Superior temporal gyrus (tissue), 1 donor: ENCODE measurements around the gene RANBP1.

Experiments used
- DNase-seq: peaks from one replicate; pipeline ENCODE4 v3.0.0-alpha.2; 2016; ENCODE audit errors: extremely low spot score

RANBP1 gene

GRCh38 chr22:20171288-20172140 is 55.6 kb downstream of the RANBP1 start:
- no peak for DNase-seq

GRCh38 chr22:20172141-20172613 is 56.3 kb downstream of the RANBP1 start:
- no peak for DNase-seq

- no peak for DNase-seq
Measured at GRCh38 chr22:20173246-20173645, 57.3 kb downstream of the RANBP1 start.

DNA sequence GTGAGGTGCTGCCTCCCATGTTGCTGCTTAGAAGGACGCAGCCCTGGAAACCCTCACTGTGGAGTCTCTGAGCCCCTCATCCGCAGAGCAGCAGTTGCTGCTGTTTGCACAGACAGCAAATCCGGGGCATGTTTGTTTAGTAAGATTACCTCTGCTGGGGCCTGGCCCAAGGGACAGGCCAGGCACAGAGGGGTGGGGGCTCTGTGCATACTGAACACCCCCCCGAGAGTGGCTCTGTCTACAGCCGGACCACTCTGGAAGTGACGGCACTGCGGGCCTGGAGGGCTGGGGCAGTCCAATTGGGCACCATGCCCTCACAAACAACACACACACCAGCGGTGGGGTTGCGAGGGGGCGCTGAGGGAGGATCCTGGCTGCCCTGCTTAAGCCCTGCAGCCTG is 57.9 kb downstream of the RANBP1 start:
- no peak for DNase-seq

GRCh38 chr22:20174785-20175596 is 59.1 kb downstream of the RANBP1 start:
- no peak for DNase-seq

DNA sequence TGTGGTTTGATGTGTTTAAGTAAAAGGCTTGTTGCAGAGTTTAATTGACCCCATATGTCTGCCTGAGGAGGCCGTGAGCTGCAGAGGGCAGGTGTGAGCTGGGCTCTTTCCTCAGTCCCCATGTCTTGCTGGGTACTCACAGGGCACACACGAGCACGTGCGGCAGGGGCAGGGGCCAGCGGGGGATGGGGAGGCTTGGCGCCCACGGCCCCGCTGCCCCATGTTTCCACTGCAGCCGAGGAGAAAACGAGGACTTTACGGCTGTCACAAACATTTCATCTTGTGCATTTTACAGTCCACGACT is 59.6 kb downstream of the RANBP1 start:
- no peak for DNase-seq

GRCh38 chr22:20176421-20177085 is 60.6 kb downstream of the RANBP1 start:
- DNase-seq = no peak
